ENCODE measurements around the gene KRTAP2-3. TPM values are rescaled to one million over a fixed set of nuclear protein-coding genes. Genes with fewer than 3 reads are reported as not detected.

Gene KRTAP2-3
- total and polyA plus RNA-seq, 2 of the 4 experiments (the other 2 are of a cell fraction): 1.4 to 35.2 TPM

DNA sequence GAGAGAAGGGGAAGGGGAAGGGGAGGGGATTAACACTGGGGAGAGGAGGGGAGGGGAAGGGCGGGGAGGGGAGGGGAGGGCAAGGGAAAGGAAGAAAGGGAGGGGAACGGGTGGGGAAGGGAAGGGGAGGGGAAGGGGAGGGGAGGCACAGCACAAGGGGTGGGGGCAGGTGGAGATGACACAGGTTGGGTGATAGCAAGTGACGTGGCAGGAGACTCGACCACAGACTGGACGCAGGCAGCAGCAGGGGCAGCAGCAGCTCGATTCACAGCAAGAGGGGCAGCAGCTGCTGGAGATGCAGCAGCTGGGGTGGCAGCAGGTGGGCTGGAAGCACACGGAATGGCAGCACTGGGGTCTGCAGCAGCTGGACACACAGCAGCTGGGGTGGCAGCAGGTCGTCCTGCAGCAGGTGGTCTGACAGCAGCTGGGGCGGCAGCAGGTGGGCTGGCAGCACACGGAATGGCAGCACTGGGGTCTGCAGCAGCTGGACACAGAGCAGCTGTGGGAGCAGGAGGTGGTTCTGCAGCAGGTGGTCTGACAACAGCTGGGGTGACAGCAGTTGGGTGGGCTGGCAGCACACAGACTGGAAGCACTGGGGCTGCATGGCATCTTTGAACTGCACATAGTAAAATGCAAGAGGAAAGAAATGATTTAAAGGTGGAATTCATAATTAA, 41.8 kb upstream of the KRTAP2-3 start, which contains the start of gene KRTAP4-16:
KRTAP4-16 (minus strand) TSS at position 624 of the 674 bp plus-strand sequence; CDS start at position 624, 0 bp downstream.
- H4K5ac ChIP-seq (ENCODE audit: low read depth, low read length): no peak within 1 kb of the TSS; the same call in 1 of the 2 replicates
- H2BK15ac ChIP-seq (ENCODE audit: low read depth, low read length): peak within 1 kb of the TSS; percentile 34; the same call in 2 of the 3 replicates
- dilution Hi-C loops (cut with HindIII; ENCODE audit: low sequenced_read_pairs, unreplicated experiment): no loop called here
- no peak within 1 kb of the TSS for H2AFZ ChIP-seq (replicated peaks; ENCODE audit: low read length, poor library complexity)
- peak within 1 kb of the TSS; percentile 93 for H2AK5ac ChIP-seq (ENCODE audit: low read depth, low read length)
- no peaks in the 10 kb centered on the region for H3K9me3 ChIP-seq (ENCODE audit: control insufficient read depth, insufficient read depth, low read length)
- ChIA-PET CTCF (no interaction called here), POLR2A (ENCODE audit: unreplicated experiment) (no interaction called here)
- no peaks in the 10 kb centered on the region for H3K27me3 ChIP-seq (ENCODE audit: control insufficient read depth, insufficient read depth, low read length)
- peak within 1 kb of the TSS; percentile 2; the same call in 1 of the 2 replicates for H3K18ac ChIP-seq (ENCODE audit: low read depth, low read length)
- H2BK120ac ChIP-seq (ENCODE audit: low read depth, low read length): peak within 1 kb of the TSS; percentile 99
- peak within 1 kb of the TSS; percentile 43 to 90; a peak in 3 of 4 replicates for H4K8ac ChIP-seq (ENCODE audit: low read depth in 2 of 2, low read length in 2 of 2)
- peak within 1 kb of the TSS; percentile 94 for H4K91ac ChIP-seq (ENCODE audit: insufficient read depth, low read depth, low read length)
- H3K36me3 ChIP-seq (ENCODE audit: control insufficient read depth, insufficient read depth, low read length): no peaks in the 10 kb centered on the region
- intact Hi-C loops (cut with micrococcal nuclease): no loop called here
- no peak within 1 kb of the TSS for H3K9ac ChIP-seq (ENCODE audit: low read depth, low read length)
- ATAC-seq (ENCODE audit: low read depth): no peak
- in situ Hi-C loops (cut with MboI; ENCODE audit: low sequenced_read_pairs): no loop called here
- no peak within 1 kb of the TSS for H3K4me3 ChIP-seq (ENCODE audit: insufficient read depth, low read depth, low read length)
- H3K27ac ChIP-seq (ENCODE audit: insufficient read depth, low read length): peak within 1 kb of the TSS; percentile 32; the same call in 1 of the 2 replicates
- H2BK5ac ChIP-seq (ENCODE audit: low read depth, low read length, poor library complexity, severe bottlenecking): peak within 1 kb of the TSS; percentile 84
- H3K9me1 ChIP-seq (ENCODE audit: insufficient read depth, low read length): peaks cover 6% of the 10 kb centered on the region
- peak within 1 kb of the TSS; percentile 85 for H3K23ac ChIP-seq (ENCODE audit: low read depth, low read length)
- H3K56ac ChIP-seq (ENCODE audit: extremely low read depth, insufficient read depth, low read length): no peak within 1 kb of the TSS
- peaks cover 4% of the 10 kb centered on the region; the same call in 1 of the 2 replicates for H3K4me1 ChIP-seq (ENCODE audit: control insufficient read depth, insufficient read depth, low read length)
- peak within 1 kb of the TSS; percentile 67 for H2BK20ac ChIP-seq (ENCODE audit: low read depth, low read length)
- peak within 1 kb of the TSS; percentile 96 for H3K14ac ChIP-seq (replicated peaks; ENCODE audit: low read depth, low read length)
- H4K20me1 ChIP-seq (ENCODE audit: insufficient read depth, low read length): no peaks in the 10 kb centered on the region
- no peak within 1 kb of the TSS for H2AK9ac ChIP-seq (replicated peaks; ENCODE audit: low read depth, low read length, poor library complexity)
- no TSS peak for BruUV-seq (replicated peaks)
- peak within 1 kb of the TSS; percentile 95 for H3K4ac ChIP-seq (ENCODE audit: low read depth, low read length)
- WGBS, 2 experiments (ENCODE audit: extremely low coverage in 2 of 2, insufficient read length in 1 of 2): 62% methylated on average over 6 of the region's 10 CpGs; no CpG with 5 or more reads in 1 of the 2 experiments
- H3K4me2 ChIP-seq (ENCODE audit: low read depth, low read length): no peak within 1 kb of the TSS
- H3K79me1 ChIP-seq (ENCODE audit: low read depth in 1 of 2, low read length in 2 of 2): no peaks in the 10 kb centered on the region
- DNase-seq: no peak
- TF ChIP-seq, protein P1, sequence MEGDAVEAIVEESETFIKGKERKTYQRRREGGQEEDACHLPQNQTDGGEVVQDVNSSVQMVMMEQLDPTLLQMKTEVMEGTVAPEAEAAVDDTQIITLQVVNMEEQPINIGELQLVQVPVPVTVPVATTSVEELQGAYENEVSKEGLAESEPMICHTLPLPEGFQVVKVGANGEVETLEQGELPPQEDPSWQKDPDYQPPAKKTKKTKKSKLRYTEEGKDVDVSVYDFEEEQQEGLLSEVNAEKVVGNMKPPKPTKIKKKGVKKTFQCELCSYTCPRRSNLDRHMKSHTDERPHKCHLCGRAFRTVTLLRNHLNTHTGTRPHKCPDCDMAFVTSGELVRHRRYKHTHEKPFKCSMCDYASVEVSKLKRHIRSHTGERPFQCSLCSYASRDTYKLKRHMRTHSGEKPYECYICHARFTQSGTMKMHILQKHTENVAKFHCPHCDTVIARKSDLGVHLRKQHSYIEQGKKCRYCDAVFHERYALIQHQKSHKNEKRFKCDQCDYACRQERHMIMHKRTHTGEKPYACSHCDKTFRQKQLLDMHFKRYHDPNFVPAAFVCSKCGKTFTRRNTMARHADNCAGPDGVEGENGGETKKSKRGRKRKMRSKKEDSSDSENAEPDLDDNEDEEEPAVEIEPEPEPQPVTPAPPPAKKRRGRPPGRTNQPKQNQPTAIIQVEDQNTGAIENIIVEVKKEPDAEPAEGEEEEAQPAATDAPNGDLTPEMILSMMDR (conservative IDR thresholded peaks at IDR 0.05; ENCODE audit: low read depth, low read length): no peak
- TF ChIP-seq RAD21 (IDR thresholded peaks at IDR 0.05; ENCODE audit: low read length) (no peak), NFE2L2 (IDR thresholded peaks at IDR 0.05; ENCODE audit: low read depth, low read length) (no peak), SMC3 (IDR thresholded peaks at IDR 0.05; ENCODE audit: low read depth, low read length) (no peak), BHLHE40 (IDR thresholded peaks at IDR 0.05; ENCODE audit: low read depth, low read length) (no peak), MXI1 (IDR thresholded peaks at IDR 0.05; ENCODE audit: borderline replicate concordance, low read depth, low read length) (no peak), CHD1 (IDR thresholded peaks at IDR 0.05; ENCODE audit: low read depth, low read length) (no peak), MAFK (IDR thresholded peaks at IDR 0.05; ENCODE audit: low read depth, low read length) (no peak), CEBPB (IDR thresholded peaks at IDR 0.05; ENCODE audit: low read depth, low read length) (no peak), RFX5 (IDR thresholded peaks at IDR 0.05; ENCODE audit: low read depth, low read length) (no peak), MAZ (IDR thresholded peaks at IDR 0.05; ENCODE audit: borderline replicate concordance, low read depth, low read length) (no peak), POLR2A (IDR thresholded peaks at IDR 0.05; ENCODE audit: low read depth, low read length) (no peak), FOS (IDR thresholded peaks at IDR 0.05; ENCODE audit: low read depth, low read length) (no peak)
- TF ChIP-seq, protein P2, sequence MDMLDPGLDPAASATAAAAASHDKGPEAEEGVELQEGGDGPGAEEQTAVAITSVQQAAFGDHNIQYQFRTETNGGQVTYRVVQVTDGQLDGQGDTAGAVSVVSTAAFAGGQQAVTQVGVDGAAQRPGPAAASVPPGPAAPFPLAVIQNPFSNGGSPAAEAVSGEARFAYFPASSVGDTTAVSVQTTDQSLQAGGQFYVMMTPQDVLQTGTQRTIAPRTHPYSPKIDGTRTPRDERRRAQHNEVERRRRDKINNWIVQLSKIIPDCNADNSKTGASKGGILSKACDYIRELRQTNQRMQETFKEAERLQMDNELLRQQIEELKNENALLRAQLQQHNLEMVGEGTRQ (IDR thresholded peaks at IDR 0.05; ENCODE audit: low read depth, low read length): no peak
- TF ChIP-seq, protein P3, sequence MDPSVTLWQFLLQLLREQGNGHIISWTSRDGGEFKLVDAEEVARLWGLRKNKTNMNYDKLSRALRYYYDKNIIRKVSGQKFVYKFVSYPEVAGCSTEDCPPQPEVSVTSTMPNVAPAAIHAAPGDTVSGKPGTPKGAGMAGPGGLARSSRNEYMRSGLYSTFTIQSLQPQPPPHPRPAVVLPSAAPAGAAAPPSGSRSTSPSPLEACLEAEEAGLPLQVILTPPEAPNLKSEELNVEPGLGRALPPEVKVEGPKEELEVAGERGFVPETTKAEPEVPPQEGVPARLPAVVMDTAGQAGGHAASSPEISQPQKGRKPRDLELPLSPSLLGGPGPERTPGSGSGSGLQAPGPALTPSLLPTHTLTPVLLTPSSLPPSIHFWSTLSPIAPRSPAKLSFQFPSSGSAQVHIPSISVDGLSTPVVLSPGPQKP (IDR thresholded peaks at IDR 0.05; ENCODE audit: borderline replicate concordance, low read depth, low read length): no peak
